Small intestine (tissue), 4 donors: ENCODE measurements around the gene FCF1. TPM values are rescaled to one million over a fixed set of nuclear protein-coding genes. Genes with fewer than 3 reads are reported as not detected.

ENCODE experiments used
- polyA plus RNA-seq, 4 donors: library from polyadenylated mRNA; stranded (reverse) in 3 of 4; unstranded in 1 of 4; fragments of 200-250 nt in 3 of 4; fragments of 120-200 nt in 1 of 4; gene quantifications; one replicate each; pipeline versions ENCODE4 v1.2.1 to v1.2.3, GENCODE V29; 2013
- donor health status: healthy with polysubstance abuse.
- donor health status: Bipolar disorder and iron deficiency.
- donor health status: healthy.

Gene FCF1
- polyA plus RNA-seq, 4 donors = 11.9 to 40.0 (median 23.8) TPM

Other genes starting within 250 kb of the FCF1 start
- gene NPC2, start 219.8 kb upstream of the FCF1 start, polyA plus RNA-seq = 100 to 1,000 TPM; 106 to 504 (median 209) TPM
- 10 to 100 TPM; 23.4 to 37.4 (median 27.8) TPM for gene ISCA2, start 219.4 kb upstream of the FCF1 start, polyA plus RNA-seq
- gene LTBP2, start 100.9 kb upstream of the FCF1 start, polyA plus RNA-seq = 1 to 10 TPM in 2 of 4 donors, under 1 TPM in 2; 0.22 to 1.8 (median 1.1) TPM
- gene AREL1, start 64 bp upstream of the FCF1 start, polyA plus RNA-seq = 10 to 100 TPM in 3 of 4 donors, 1 to 10 TPM in 1; 8.4 to 20.4 (median 16.4) TPM
- 10 to 100 TPM in 3 of 4 donors, 1 to 10 TPM in 1; 5.1 to 50.5 (median 13.1) TPM for gene YLPM1, start 50.2 kb downstream of the FCF1 start, polyA plus RNA-seq
- 1 to 10 TPM in 1 of 4 donors, not detected in 3; 1.1 TPM for gene PROX2, start 163.0 kb downstream of the FCF1 start, polyA plus RNA-seq
- gene DLST, start 168.8 kb downstream of the FCF1 start, polyA plus RNA-seq = 100 to 1,000 TPM in 2 of 4 donors, 10 to 100 TPM in 2; 94.2 to 110 (median 97.8) TPM
- gene RPS6KL1, start 210.1 kb downstream of the FCF1 start, polyA plus RNA-seq = 1 to 10 TPM; 1.8 to 3.5 (median 3.0) TPM
- 10 to 100 TPM in 2 of 4 donors, 1 to 10 TPM in 2; 1.6 to 14.0 (median 6.9) TPM for gene PGF, start 242.5 kb downstream of the FCF1 start, polyA plus RNA-seq